ENCODE results near the gene LMOD3. TPM values are rescaled to one million over a fixed set of nuclear protein-coding genes. Genes with fewer than 3 reads are reported as not detected.

The LMOD3 gene
- total and polyA plus RNA-seq, 7 donors: 0.01 to 0.23 TPM; not detected in 5

DNA sequence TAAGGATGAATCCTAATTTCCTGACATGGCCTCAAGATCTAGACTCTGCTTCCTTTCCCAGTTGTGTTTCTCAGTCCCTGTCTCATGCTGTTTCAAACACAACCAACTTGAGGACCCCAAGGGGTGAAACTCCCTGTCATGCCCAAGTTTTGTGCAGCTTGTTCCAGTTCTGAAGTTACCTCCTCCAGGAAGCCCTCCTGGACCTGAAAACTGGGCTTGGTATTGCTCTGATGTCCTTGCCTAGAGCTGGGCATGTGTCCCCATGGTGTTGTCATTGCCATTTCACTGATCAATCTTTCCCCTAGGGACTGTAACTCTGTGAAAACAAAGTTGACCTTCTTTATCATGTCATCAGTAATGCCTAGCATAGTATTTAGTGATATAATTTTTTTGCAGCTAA is 6.1 kb upstream of the LMOD3 start:
- DNase-seq: no peak
- no peak overlapping the region for H3K4me3 ChIP-seq
- H3K4me1 ChIP-seq: no peaks in the 10 kb centered on the region
- no peaks in the 10 kb centered on the region for H3K9me3 ChIP-seq
- no peak overlapping the region for H3K27ac ChIP-seq
- H3K36me3 ChIP-seq: no peaks in the 10 kb centered on the region
- H3K27me3 ChIP-seq: no peaks in the 10 kb centered on the region
- TF ChIP-seq, protein P1, sequence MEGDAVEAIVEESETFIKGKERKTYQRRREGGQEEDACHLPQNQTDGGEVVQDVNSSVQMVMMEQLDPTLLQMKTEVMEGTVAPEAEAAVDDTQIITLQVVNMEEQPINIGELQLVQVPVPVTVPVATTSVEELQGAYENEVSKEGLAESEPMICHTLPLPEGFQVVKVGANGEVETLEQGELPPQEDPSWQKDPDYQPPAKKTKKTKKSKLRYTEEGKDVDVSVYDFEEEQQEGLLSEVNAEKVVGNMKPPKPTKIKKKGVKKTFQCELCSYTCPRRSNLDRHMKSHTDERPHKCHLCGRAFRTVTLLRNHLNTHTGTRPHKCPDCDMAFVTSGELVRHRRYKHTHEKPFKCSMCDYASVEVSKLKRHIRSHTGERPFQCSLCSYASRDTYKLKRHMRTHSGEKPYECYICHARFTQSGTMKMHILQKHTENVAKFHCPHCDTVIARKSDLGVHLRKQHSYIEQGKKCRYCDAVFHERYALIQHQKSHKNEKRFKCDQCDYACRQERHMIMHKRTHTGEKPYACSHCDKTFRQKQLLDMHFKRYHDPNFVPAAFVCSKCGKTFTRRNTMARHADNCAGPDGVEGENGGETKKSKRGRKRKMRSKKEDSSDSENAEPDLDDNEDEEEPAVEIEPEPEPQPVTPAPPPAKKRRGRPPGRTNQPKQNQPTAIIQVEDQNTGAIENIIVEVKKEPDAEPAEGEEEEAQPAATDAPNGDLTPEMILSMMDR (IDR thresholded peaks at IDR 0.05): no peak
- TF ChIP-seq EP300 (IDR thresholded peaks at IDR 0.05): no peak
- TF ChIP-seq POLR2A (IDR thresholded peaks at IDR 0.05): no peak
- TF ChIP-seq POLR2AphosphoS5 (IDR thresholded peaks at IDR 0.05): no peak
- intact Hi-C loops (cut with DNase I): no loop called here

DNA sequence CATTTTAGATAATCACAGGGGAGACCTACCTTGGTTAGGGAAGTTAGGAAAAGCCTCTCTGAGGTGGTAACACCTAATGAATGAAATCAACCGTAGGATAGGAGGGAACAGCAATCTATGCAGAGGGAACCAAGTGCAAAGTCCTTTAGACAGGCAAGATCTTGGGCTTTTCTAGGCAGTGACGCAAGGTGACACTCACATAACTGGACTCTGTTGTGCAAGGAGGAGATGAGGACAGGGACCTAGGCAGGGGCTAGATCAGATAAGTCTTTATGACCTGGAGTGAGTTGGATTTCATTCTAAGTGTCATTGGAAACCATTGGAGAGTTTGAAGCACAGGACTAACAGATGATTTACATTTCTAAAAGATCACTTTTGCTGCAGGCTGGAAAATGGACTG is 4.6 kb upstream of the LMOD3 start:
- Histone ChIP-seq H3K4me1 (no peaks in the 10 kb centered on the region), H3K27ac (no peak overlapping the region), H3K27me3 (no peaks in the 10 kb centered on the region), H3K36me3 (no peaks in the 10 kb centered on the region), H3K4me3 (no peak overlapping the region), H3K9me3 (no peaks in the 10 kb centered on the region)
- 51 to 89% methylated on average over 2 of the region's 2 CpGs for WGBS, 2 donors
- intact Hi-C loops (cut with DNase I): no loop called here
- no peak for DNase-seq
- TF ChIP-seq, protein P1 (IDR thresholded peaks at IDR 0.05): no peak
- TF ChIP-seq POLR2AphosphoS5 (IDR thresholded peaks at IDR 0.05): no peak
- no peak for TF ChIP-seq EP300 (IDR thresholded peaks at IDR 0.05)
- TF ChIP-seq POLR2A (IDR thresholded peaks at IDR 0.05): no peak

- intact Hi-C loops (cut with DNase I): no loop called here
- no peak for DNase-seq
- Histone ChIP-seq H3K27me3 (no peaks in the 10 kb centered on the region), H3K9me3 (no peaks in the 10 kb centered on the region), H3K27ac (no peak overlapping the region), H3K36me3 (no peaks in the 10 kb centered on the region), H3K4me3 (no peak overlapping the region), H3K4me1 (no peaks in the 10 kb centered on the region)
- TF ChIP-seq EP300 (IDR thresholded peaks at IDR 0.05): no peak
- TF ChIP-seq, protein P1 (IDR thresholded peaks at IDR 0.05): no peak
- no peak for TF ChIP-seq POLR2AphosphoS5 (IDR thresholded peaks at IDR 0.05)
- no peak for TF ChIP-seq POLR2A (IDR thresholded peaks at IDR 0.05)
- 91% methylated on average over 3 of the region's 3 CpGs for WGBS, 2 donors
These were observed 3.8 kb upstream of the LMOD3 start for GRCh38 chr3:69126216-69126615.

- no peaks in the 10 kb centered on the region for H3K27me3 ChIP-seq
- no peaks in the 10 kb centered on the region for H3K36me3 ChIP-seq
- TF ChIP-seq POLR2AphosphoS5 (IDR thresholded peaks at IDR 0.05): no peak
- TF ChIP-seq EP300 (IDR thresholded peaks at IDR 0.05): no peak
- TF ChIP-seq POLR2A (IDR thresholded peaks at IDR 0.05): no peak
- TF ChIP-seq, protein P1 (IDR thresholded peaks at IDR 0.05): no peak
- peak overlapping the region in 1 of 4 donors; percentile 9 for H3K27ac ChIP-seq
- H3K4me1 ChIP-seq: no peaks in the 10 kb centered on the region
- H3K9me3 ChIP-seq: no peaks in the 10 kb centered on the region
- intact Hi-C loops (cut with DNase I): no loop called here
- DNase-seq: no peak
- WGBS, 2 donors: 61 to 69% methylated on average over 8 of the region's 8 CpGs
- no peak overlapping the region for H3K4me3 ChIP-seq
These were observed 445 bp downstream of the LMOD3 start for GRCh38 chr3:69121950-69122349.

- no peak overlapping the region for H3K27ac ChIP-seq
- H3K27me3 ChIP-seq: no peaks in the 10 kb centered on the region
- 84 to 88% methylated on average over 6 of the region's 6 CpGs for WGBS, 2 donors
- no peak for TF ChIP-seq POLR2AphosphoS5 (IDR thresholded peaks at IDR 0.05)
- TF ChIP-seq POLR2A (IDR thresholded peaks at IDR 0.05): no peak
- H3K36me3 ChIP-seq: no peaks in the 10 kb centered on the region
- intact Hi-C loops (cut with DNase I): no loop called here
- no peaks in the 10 kb centered on the region for H3K4me1 ChIP-seq
- H3K9me3 ChIP-seq: no peaks in the 10 kb centered on the region
- H3K4me3 ChIP-seq: no peak overlapping the region
- DNase-seq: no peak
These were observed 882 bp downstream of the LMOD3 start for GRCh38 chr3:69121513-69121912.
